Testis (tissue), 3 donors: ENCODE measurements around the gene UTP3. TPM values are rescaled to one million over a fixed set of nuclear protein-coding genes. Genes with fewer than 3 reads are reported as not detected.
A peak's percentile ranks its signal among the peaks of the same experiment; 100 is the strongest.
"Not testable (repeated sequence)": the region's sequence is repeated elsewhere in the genome, so short reads cannot be mapped to it uniquely, and the experiment has no call there.

Experiments
- DNase-seq: peaks from one replicate; pipeline ENCODE4 v3.0.0-alpha.2; 2019
- H3K27ac ChIP-seq, 2 donors: fragments of 200-600 bp; sonication (generic); one replicate each; pipeline ENCODE4 v1.5.1; 2019
- H3K27me3 ChIP-seq: fragments of 200-600 bp; sonication (generic); one replicate; pipeline ENCODE4 v1.5.1; 2019
- H3K36me3 ChIP-seq: fragments of 200-600 bp; sonication (generic); one replicate; pipeline ENCODE4 v1.5.1; 2017; ENCODE audit warnings: low read depth; ENCODE audit errors: missing control alignments
- H3K4me1 ChIP-seq: fragments of 200-600 bp; sonication (generic); one replicate; pipeline ENCODE4 v1.5.1; 2019
- H3K4me3 ChIP-seq, 2 donors: fragments of 200-600 bp; sonication (generic); one replicate each; pipeline ENCODE4 v1.5.1; 2017 to 2019
- H3K9me3 ChIP-seq: fragments of 200-600 bp; sonication (generic); one replicate; pipeline ENCODE4 v1.5.1; 2017
- CTCF ChIP-seq, 3 experiments: fragments of 450-650 bp in 2 of 3; fragments of 200-600 bp in 1 of 3; sonication (generic) in 1 of 3; IDR thresholded peaks; one replicate each; pipeline ENCODE4 v1.5.1; 2016 to 2019; ENCODE audit warnings: antibody characterized with exemption in 3 of 3, mild to moderate bottlenecking in 2 of 3, moderate library complexity in 1 of 3
- POLR2A ChIP-seq: fragments of 450-650 bp; IDR thresholded peaks from one replicate; pipeline ENCODE4 v1.6.1; 2017; ENCODE audit warnings: antibody characterized with exemption, mild to moderate bottlenecking, moderate library complexity
- WGBS, 2 donors: methylation state at CpG; one replicate each; pipeline ENCODE4 v1.1.5; 2018; 5-methylcytosine and 5-hydroxymethylcytosine counted together
- intact Hi-C: fragments of 100-400 bp; cut with DNase I; formaldehyde crosslinking; loops from one replicate; pipeline ENCODE4 v1.15.1; 2023; ENCODE audit warnings: low total_unique reads
- polyA plus RNA-seq: library from polyadenylated mRNA; stranded (reverse); fragments of 350-450 nt; fragmentation: Illumina TruSeq; extraction: RNeasy Lipid Tissue Mini Kit (QIAGEN cat#74804); gene quantifications from one replicate; pipeline ENCODE4 v1.2.3, GENCODE V29; 2014; ENCODE audit warnings: low read depth, low replicate concordance; ENCODE audit not compliant: insufficient read depth
- total RNA-seq, 2 donors: library from RNA; depleted of rRNA; stranded (reverse); fragments of >200 nt; gene quantifications; one replicate each; pipeline ENCODE4 v1.2.3, GENCODE V29; 2016

The UTP3 gene
- total and polyA plus RNA-seq, 3 donors from 2014 or later, result 18.5 to 26.0 (median 25.4) TPM

GRCh38 chr4:70687392-70687791, 940 bp upstream of the UTP3 start:
- DNase-seq, result peak; percentile 33
- intact Hi-C loops, result no loop called here
- peak overlapping the region; percentile 94 to 96 for H3K27ac ChIP-seq
- no peaks in the 10 kb centered on the region for H3K9me3 ChIP-seq
- peak overlapping the region; percentile 93 to 99 for H3K4me3 ChIP-seq
- H3K4me1 ChIP-seq, result peaks cover 11% of the 10 kb centered on the region
- TF ChIP-seq CTCF (IDR thresholded peaks at IDR 0.05) (no peak), POLR2A (no peak)
- no peaks in the 10 kb centered on the region for H3K36me3 ChIP-seq
- 38 to 50% methylated on average over 13 of the region's 13 CpGs for WGBS, 2 donors
- H3K27me3 ChIP-seq, result no peaks in the 10 kb centered on the region

DNA sequence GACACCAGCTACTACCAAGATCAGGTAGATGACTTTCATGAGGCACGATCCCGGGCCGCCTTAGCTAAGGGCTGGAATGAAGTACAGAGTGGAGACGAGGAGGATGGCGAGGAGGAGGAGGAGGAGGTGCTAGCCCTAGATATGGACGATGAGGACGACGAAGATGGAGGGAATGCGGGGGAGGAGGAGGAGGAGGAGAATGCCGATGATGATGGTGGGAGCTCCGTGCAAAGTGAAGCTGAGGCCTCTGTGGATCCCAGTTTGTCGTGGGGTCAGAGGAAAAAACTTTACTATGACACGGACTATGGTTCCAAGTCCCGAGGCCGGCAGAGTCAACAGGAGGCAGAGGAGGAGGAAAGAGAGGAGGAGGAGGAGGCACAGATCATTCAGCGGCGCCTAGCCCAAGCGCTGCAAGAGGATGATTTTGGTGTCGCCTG, 481 bp downstream of the UTP3 start:
- no peaks in the 10 kb centered on the region for H3K9me3 ChIP-seq
- 1% methylated on average over 19 of the region's 19 CpGs for WGBS, 2 donors
- H3K27ac ChIP-seq, result peak overlapping the region; percentile 94 to 96
- intact Hi-C loops, result no loop called here
- no peaks in the 10 kb centered on the region for H3K27me3 ChIP-seq
- H3K4me3 ChIP-seq, result peak overlapping the region; percentile 93 to 99
- peak; percentile 59 for DNase-seq
- no peaks in the 10 kb centered on the region for H3K36me3 ChIP-seq
- peaks cover 11% of the 10 kb centered on the region for H3K4me1 ChIP-seq
- no peak for TF ChIP-seq POLR2A
- TF ChIP-seq CTCF (IDR thresholded peaks at IDR 0.05), result no peak

GRCh38 chr4:70691661-70692060, 3.3 kb downstream of the UTP3 start:
- intact Hi-C loops, result no loop called here

GRCh38 chr4:70694633-70695032, 6.3 kb downstream of the UTP3 start:
- intact Hi-C loops, result not testable (repeated sequence)

More at GRCh38 chr4:70691661-70692060, 3.3 kb downstream of the UTP3 start:
- DNase-seq, result no peak
- Histone ChIP-seq H3K27me3 (no peaks in the 10 kb centered on the region), H3K36me3 (no peaks in the 10 kb centered on the region), H3K4me1 (peaks cover 11% of the 10 kb centered on the region), H3K4me3 (no peak overlapping the region), H3K9me3 (no peaks in the 10 kb centered on the region), H3K27ac (no peak overlapping the region)
- no peak for TF ChIP-seq POLR2A
- no peak for TF ChIP-seq CTCF (IDR thresholded peaks at IDR 0.05)
- 72 to 81% methylated on average over 1 of the region's 1 CpG for WGBS, 2 donors

DNA sequence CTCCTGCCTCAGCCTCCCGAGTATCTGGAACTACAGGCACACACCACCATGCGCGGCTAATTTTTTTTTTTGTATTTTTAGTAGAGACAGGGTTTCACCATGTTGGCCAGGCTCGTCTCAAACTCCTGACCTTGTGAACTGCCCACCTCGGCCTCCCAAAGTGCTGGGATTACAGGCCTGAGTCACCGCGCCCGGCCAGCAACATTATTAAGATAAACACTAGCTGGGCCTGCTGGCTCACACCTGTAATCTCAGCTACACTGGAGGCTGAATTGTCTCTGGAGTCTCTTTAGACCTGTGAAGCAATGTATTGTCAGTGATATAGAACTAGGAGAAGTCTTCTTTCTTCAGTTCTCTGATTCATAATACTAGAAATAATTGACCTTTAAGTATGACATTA, 10.1 kb downstream of the UTP3 start:
- H3K27ac ChIP-seq, H3K9me3 ChIP-seq, H3K4me3 ChIP-seq, H3K36me3 ChIP-seq, H3K27me3 ChIP-seq, DNase-seq, intact Hi-C loops, H3K4me1 ChIP-seq: not testable (repeated sequence)
- 82 to 89% methylated on average over 8 of the region's 8 CpGs for WGBS, 2 donors

More at GRCh38 chr4:70694633-70695032, 6.3 kb downstream of the UTP3 start:
- DNase-seq, H3K9me3 ChIP-seq, H3K36me3 ChIP-seq, H3K4me1 ChIP-seq, H3K27me3 ChIP-seq, H3K4me3 ChIP-seq, H3K27ac ChIP-seq: not testable (repeated sequence)
- 84 to 97% methylated on average over 7 of the region's 7 CpGs for WGBS, 2 donors

- no peaks in the 10 kb centered on the region for H3K27me3 ChIP-seq
- no peak overlapping the region for H3K4me3 ChIP-seq
- intact Hi-C loops, result no loop called here
- no peak for TF ChIP-seq CTCF (IDR thresholded peaks at IDR 0.05)
- no peak for TF ChIP-seq POLR2A
- H3K27ac ChIP-seq, result no peak overlapping the region
- H3K4me1 ChIP-seq, result peaks cover 4% of the 10 kb centered on the region
- DNase-seq, result no peak
- WGBS, 2 donors, result 87 to 93% methylated on average over 5 of the region's 5 CpGs
- H3K9me3 ChIP-seq, result no peaks in the 10 kb centered on the region
- no peaks in the 10 kb centered on the region for H3K36me3 ChIP-seq
Observed at GRCh38 chr4:70700712-70701111, 12.4 kb downstream of the UTP3 start.
